Measurements from ENCODE around the gene RALGAPA2. TPM values are rescaled to one million over a fixed set of nuclear protein-coding genes. Genes with fewer than 3 reads are reported as not detected.

Gene RALGAPA2
- total RNA-seq, 1 experiment from 2014 or later, result 26.3 TPM

- no peak for TF ChIP-seq CTCF (IDR thresholded peaks at IDR 0.05; ENCODE audit: unreplicated experiment)
- Mint-ChIP-seq H3K27me3 (ENCODE audit: unreplicated experiment) (peaks cover 20% of the 10 kb centered on the region), H3K9me3 (ENCODE audit: low read depth, unreplicated experiment) (no peaks in the 10 kb centered on the region), H3K27ac (ENCODE audit: unreplicated experiment) (no peak within 1 kb of the TSS), H3K4me1 (ENCODE audit: low read depth, unreplicated experiment) (no peaks in the 10 kb centered on the region), H3K36me3 (ENCODE audit: insufficient read depth, unreplicated experiment) (no peaks in the 10 kb centered on the region), H3K4me3 (ENCODE audit: low read depth, unreplicated experiment) (no peak within 1 kb of the TSS)
- no TSS peak for BruUV-seq (replicated peaks)
- CTCF ChIA-PET, result no interaction called here
- DNase-seq, result no peak
- intact Hi-C loops (cut with micrococcal nuclease; ENCODE audit: unreplicated experiment), result loop anchor here (10.0 kb wide), 1 partner anchor 283 kb away; no protein-coding TSS in a partner anchor
These were observed 344.6 kb downstream of the RALGAPA2 start, which contains the start of gene INSM1 for GRCh38 chr20:20367575-20368417. INSM1 (plus strand) TSS chr20:20368104; CDS start chr20:20368268, 164 bp downstream.

GRCh38 chr20:20366876-20367574, 345.4 kb downstream of the RALGAPA2 start:
- no peak overlapping the region for H3K4me3 Mint-ChIP-seq (ENCODE audit: low read depth, unreplicated experiment)
- H3K27me3 Mint-ChIP-seq (ENCODE audit: unreplicated experiment), result peaks cover 20% of the 10 kb centered on the region

GRCh38 chr20:20366551-20366875, 345.9 kb downstream of the RALGAPA2 start:
- no peak for DNase-seq
- intact Hi-C loops (cut with micrococcal nuclease; ENCODE audit: unreplicated experiment), result loop anchor here (10.0 kb wide), 1 partner anchor 282 kb away; no protein-coding TSS in a partner anchor
- no peak for TF ChIP-seq CTCF (IDR thresholded peaks at IDR 0.05; ENCODE audit: unreplicated experiment)
- no peak overlapping the region for H3K4me3 Mint-ChIP-seq (ENCODE audit: low read depth, unreplicated experiment)
- CTCF ChIA-PET, result no interaction called here
- BruUV-seq (replicated peaks), result no TSS peak
- peaks cover 21% of the 10 kb centered on the region for H3K27me3 Mint-ChIP-seq (ENCODE audit: unreplicated experiment)
- no peaks in the 10 kb centered on the region for H3K36me3 Mint-ChIP-seq (ENCODE audit: insufficient read depth, unreplicated experiment)
- no peaks in the 10 kb centered on the region for H3K9me3 Mint-ChIP-seq (ENCODE audit: low read depth, unreplicated experiment)
- H3K4me1 Mint-ChIP-seq (ENCODE audit: low read depth, unreplicated experiment), result no peaks in the 10 kb centered on the region
- H3K27ac Mint-ChIP-seq (ENCODE audit: unreplicated experiment), result no peak overlapping the region

More at GRCh38 chr20:20366876-20367574, 345.4 kb downstream of the RALGAPA2 start:
- Mint-ChIP-seq H3K4me1 (ENCODE audit: low read depth, unreplicated experiment) (no peaks in the 10 kb centered on the region), H3K9me3 (ENCODE audit: low read depth, unreplicated experiment) (no peaks in the 10 kb centered on the region), H3K27ac (ENCODE audit: unreplicated experiment) (no peak overlapping the region), H3K36me3 (ENCODE audit: insufficient read depth, unreplicated experiment) (no peaks in the 10 kb centered on the region)
- TF ChIP-seq CTCF (IDR thresholded peaks at IDR 0.05; ENCODE audit: unreplicated experiment), result no peak
- no peak for DNase-seq
- intact Hi-C loops (cut with micrococcal nuclease; ENCODE audit: unreplicated experiment), result loop anchor here (10.0 kb wide), 1 partner anchor 282 kb away; no protein-coding TSS in a partner anchor
- no TSS peak for BruUV-seq (replicated peaks)
- CTCF ChIA-PET, result no interaction called here

- intact Hi-C loops (cut with micrococcal nuclease; ENCODE audit: unreplicated experiment), result loop anchor here (10.0 kb wide), 1 partner anchor 281 kb away; no protein-coding TSS in a partner anchor
- CTCF ChIA-PET, result no interaction called here
- H3K27ac Mint-ChIP-seq (ENCODE audit: unreplicated experiment), result no peak overlapping the region
- H3K4me1 Mint-ChIP-seq (ENCODE audit: low read depth, unreplicated experiment), result no peaks in the 10 kb centered on the region
- no peaks in the 10 kb centered on the region for H3K9me3 Mint-ChIP-seq (ENCODE audit: low read depth, unreplicated experiment)
- DNase-seq, result no peak
- H3K36me3 Mint-ChIP-seq (ENCODE audit: insufficient read depth, unreplicated experiment), result no peaks in the 10 kb centered on the region
- H3K27me3 Mint-ChIP-seq (ENCODE audit: unreplicated experiment), result peaks cover 21% of the 10 kb centered on the region
- no peak overlapping the region for H3K4me3 Mint-ChIP-seq (ENCODE audit: low read depth, unreplicated experiment)
- no TSS peak for BruUV-seq (replicated peaks)
- TF ChIP-seq CTCF (IDR thresholded peaks at IDR 0.05; ENCODE audit: unreplicated experiment), result no peak
These were observed 346.8 kb downstream of the RALGAPA2 start for GRCh38 chr20:20365480-20366161.

Data from Calu3 (cell line).